Prostate gland (tissue), 2 donors: Measurements from ENCODE around the gene ITGAV. TPM values are rescaled to one million over a fixed set of nuclear protein-coding genes. Genes with fewer than 3 reads are reported as not detected.

Experiments used
- DNase-seq: peaks from one replicate; pipeline ENCODE4 v3.0.0-alpha.2; 2019; ENCODE audit warnings: low spot score
- H3K27ac ChIP-seq, 2 donors: fragments of 200-600 bp; sonication (generic); 2 replicates each; pipeline ENCODE4 v1.5.1; 2017 to 2019
- H3K27me3 ChIP-seq: fragments of 200-600 bp; sonication (generic); replicated peaks from 2 replicates; pipeline ENCODE4 v1.5.1; 2019; ENCODE audit not compliant: insufficient read depth
- H3K36me3 ChIP-seq, 2 donors: fragments of 200-600 bp; sonication (generic); 1 replicate in 1 of 2; 2 replicates in 1 of 2; pipeline versions ENCODE4 v1.5.1 to v1.8.1; 2017 to 2019
- H3K4me1 ChIP-seq: fragments of 200-600 bp; sonication (generic); replicated peaks from 2 replicates; pipeline ENCODE4 v1.5.1; 2019
- H3K4me3 ChIP-seq, 2 donors: fragments of 200-600 bp; sonication (generic); 2 replicates each; pipeline ENCODE4 v1.5.1; 2017 to 2019
- H3K9me3 ChIP-seq: fragments of 200-600 bp; sonication (generic); 2 replicates; pipeline ENCODE4 v1.5.1; 2017
- CTCF ChIP-seq, 4 experiments: fragments of 200-600 bp in 2 of 4; fragments of 450-650 bp in 2 of 4; sonication (generic) in 2 of 4; IDR thresholded peaks; 1 replicate in 3 of 4; 2 replicates in 1 of 4; pipeline ENCODE4 v1.5.1; 2016 to 2019; ENCODE audit warnings: antibody characterized with exemption in 4 of 4, mild to moderate bottlenecking in 2 of 4, moderate library complexity in 2 of 4
- POLR2A ChIP-seq: fragments of 450-650 bp; IDR thresholded peaks from one replicate; pipeline ENCODE4 v1.6.1; 2016; ENCODE audit warnings: antibody characterized with exemption, mild to moderate bottlenecking
- POLR2AphosphoS5 ChIP-seq: sonication (generic); formaldehyde crosslinking; IDR thresholded peaks from one replicate; pipeline ENCODE4 v1.6.1; 2017; ENCODE audit warnings: antibody characterized with exemption
- WGBS: methylation state at CpG from one replicate; pipeline ENCODE4 v1.1.5; 2018; 5-methylcytosine and 5-hydroxymethylcytosine counted together
- intact Hi-C: fragments of 100-400 bp; cut with DNase I; formaldehyde crosslinking; loops from one replicate; pipeline ENCODE4 v1.14.2; 2022
- total RNA-seq, 2 donors: library from RNA; depleted of rRNA; stranded (reverse); fragments of >200 nt; gene quantifications; one replicate each; pipeline ENCODE4 v1.1.0, GENCODE V29; 2016

ITGAV gene
- total RNA-seq, 2 donors from 2014 or later = 47.0 to 84.8 TPM

DNA sequence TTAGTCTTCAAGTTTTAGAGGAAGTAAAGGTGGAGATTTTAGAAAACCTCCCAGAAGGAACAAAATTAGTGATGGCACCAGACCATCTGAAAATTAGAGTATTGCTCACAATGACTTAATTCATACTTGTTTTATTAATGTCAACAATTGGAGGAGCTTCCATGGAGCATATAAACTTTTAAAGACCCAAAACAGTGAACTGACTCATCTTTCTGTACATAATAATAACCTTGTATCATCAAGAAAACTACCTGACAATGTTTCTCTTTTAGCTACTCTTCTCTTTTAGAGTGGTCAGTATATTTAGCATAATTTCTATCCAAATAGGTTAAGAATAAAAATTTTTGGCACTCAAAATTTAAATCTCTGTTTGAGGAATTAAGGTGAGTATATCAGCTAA lies 7.2 kb upstream of the ITGAV start:
- intact Hi-C loops = no loop called here

DNA sequence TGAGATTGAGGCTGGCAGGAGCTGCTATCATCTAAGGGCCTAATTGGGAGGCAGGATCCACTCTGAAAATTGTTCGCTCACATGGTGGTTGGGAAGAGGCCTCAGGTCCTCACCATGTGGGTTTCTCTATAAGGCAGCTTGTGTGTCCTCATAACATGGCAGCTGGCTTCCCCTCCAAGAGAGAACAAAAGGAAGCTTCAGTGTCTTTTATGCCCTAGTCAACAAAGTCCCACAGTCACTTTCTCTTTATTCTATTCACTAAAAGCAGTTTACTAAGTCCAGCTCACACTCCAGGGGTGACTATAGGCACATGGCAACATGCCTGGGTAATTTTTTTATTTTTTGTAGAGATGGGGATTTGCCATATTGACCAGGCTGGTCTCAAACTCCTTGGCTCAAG lies 5.8 kb upstream of the ITGAV start:
- DNase-seq = no peak
- Histone ChIP-seq H3K4me1 (no peaks in the 10 kb centered on the region), H3K27me3 (no peaks in the 10 kb centered on the region), H3K4me3 (no peak overlapping the region), H3K27ac (no peak overlapping the region), H3K36me3 (no peaks in the 10 kb centered on the region), H3K9me3 (no peaks in the 10 kb centered on the region)
- intact Hi-C loops = no loop called here
- no peak for TF ChIP-seq CTCF (IDR thresholded peaks at IDR 0.05)
- TF ChIP-seq POLR2AphosphoS5 = no peak
- TF ChIP-seq POLR2A = no peak
- 100% methylated on average over 1 of the region's 1 CpG for WGBS

More for the DNA sequence above, 7.2 kb upstream of the ITGAV start:
- no peak for TF ChIP-seq POLR2AphosphoS5
- TF ChIP-seq POLR2A = no peak
- no peak for TF ChIP-seq CTCF (IDR thresholded peaks at IDR 0.05)
- no peaks in the 10 kb centered on the region for H3K36me3 ChIP-seq
- H3K9me3 ChIP-seq = no peaks in the 10 kb centered on the region
- H3K4me3 ChIP-seq = no peak overlapping the region
- H3K27me3 ChIP-seq = no peaks in the 10 kb centered on the region
- H3K4me1 ChIP-seq = no peaks in the 10 kb centered on the region
- no peak overlapping the region for H3K27ac ChIP-seq
- no peak for DNase-seq

DNA sequence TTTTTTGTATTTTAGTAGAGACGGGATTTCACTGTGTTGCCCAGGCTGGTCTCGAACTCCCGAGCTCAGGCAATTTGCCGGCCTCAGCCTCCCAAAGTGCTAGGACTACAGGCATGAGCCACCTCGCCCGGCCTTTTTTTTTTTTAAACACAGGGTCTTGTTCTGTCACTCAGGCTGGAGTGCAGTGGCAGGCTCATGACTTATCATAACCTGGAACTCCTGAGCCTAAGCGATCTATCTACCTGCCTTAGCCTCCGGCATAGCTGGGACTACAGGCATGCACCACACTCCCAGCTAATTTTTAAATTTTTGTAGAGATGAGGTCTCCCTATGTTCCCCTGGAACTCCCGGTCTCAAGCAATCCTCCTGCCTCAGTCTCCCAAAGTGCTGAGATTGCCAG lies 1.4 kb upstream of the ITGAV start:
- no peak for DNase-seq
- Histone ChIP-seq H3K9me3 (no peaks in the 10 kb centered on the region), H3K27ac (no peak overlapping the region), H3K27me3 (no peaks in the 10 kb centered on the region), H3K4me3 (no peak overlapping the region), H3K36me3 (no peaks in the 10 kb centered on the region), H3K4me1 (no peaks in the 10 kb centered on the region)
- TF ChIP-seq POLR2AphosphoS5 (no peak), CTCF (IDR thresholded peaks at IDR 0.05) (no peak), POLR2A (no peak)
- intact Hi-C loops = loop anchor here (5.0 kb wide), 1 partner anchor 54 kb away; no protein-coding TSS in a partner anchor
- 95% methylated on average over 9 of the region's 9 CpGs for WGBS

DNA sequence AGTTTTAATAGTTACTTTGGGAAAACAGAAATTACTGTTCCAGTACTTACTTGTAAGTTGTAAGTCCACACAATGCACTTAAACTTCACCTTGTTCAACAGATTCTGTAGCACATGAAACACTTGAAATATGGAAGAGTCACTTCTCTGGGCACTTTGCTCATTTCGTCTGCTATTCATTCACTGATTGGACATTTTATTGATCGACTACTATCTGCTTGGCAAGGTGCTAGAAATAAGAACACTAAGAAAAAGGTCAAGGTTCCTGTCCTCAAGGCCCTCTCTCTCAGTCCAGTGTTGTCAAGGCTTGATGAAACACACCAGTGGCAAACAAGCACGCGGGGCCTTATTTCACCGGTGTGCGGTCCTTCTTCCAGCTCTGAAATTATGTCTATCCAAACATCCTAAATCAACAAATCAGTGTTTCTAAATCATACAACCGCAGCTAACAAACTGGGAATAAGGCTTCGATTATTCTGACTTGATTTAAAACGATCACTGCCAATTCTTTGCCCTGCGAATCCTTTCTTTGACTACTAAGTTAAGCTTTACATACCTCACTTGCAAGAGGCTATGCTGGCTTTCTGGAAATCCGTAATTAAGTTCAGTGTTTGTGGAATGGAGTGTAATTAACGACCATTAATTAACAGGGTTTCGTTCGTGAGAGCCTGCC lies 780 bp upstream of the ITGAV start:
- 19% methylated on average over 14 of the region's 14 CpGs for WGBS
- no peak for DNase-seq

More for the DNA sequence above, 780 bp upstream of the ITGAV start:
- intact Hi-C loops = loop anchor here (5.0 kb wide), 1 partner anchor 53 kb away; no protein-coding TSS in a partner anchor
- Histone ChIP-seq H3K27ac (peak overlapping the region; percentile 95 to 96), H3K4me3 (peak overlapping the region; percentile 76 to 83), H3K27me3 (no peaks in the 10 kb centered on the region), H3K4me1 (no peaks in the 10 kb centered on the region), H3K9me3 (no peaks in the 10 kb centered on the region), H3K36me3 (no peaks in the 10 kb centered on the region)
- TF ChIP-seq POLR2AphosphoS5 = no peak
- TF ChIP-seq CTCF (IDR thresholded peaks at IDR 0.05) = no peak
- TF ChIP-seq POLR2A = no peak
